Heart left ventricle (tissue), 13 donors: Measurements from ENCODE around the gene AGR3.

Experiments
- CTCF ChIP-seq, 12 donors: fragments of 200-600 bp; sonication (generic) in 4 of 12; IDR thresholded peaks; one replicate each; pipeline versions ENCODE4 v1.5.0 to v1.8.0; 2018 to 2022; ENCODE audit warnings: antibody characterized with exemption in 12 of 12, mild to moderate bottlenecking in 5 of 12
- POLR2A ChIP-seq, 2 donors: fragments of 450-650 bp; IDR thresholded peaks; one replicate each; pipeline ENCODE4 v1.6.1; 2017; ENCODE audit warnings: antibody characterized with exemption in 2 of 2, mild to moderate bottlenecking in 2 of 2, moderate library complexity in 2 of 2
- donor health status: ischemic (EF 13 %, LVEDD 7.1; RV severe dilation, severe dysfunction).
- donor health status: DM: no; HTN: yes; CAD: no.
- donor health status: DM: no; HTN: no; CAD: no.
- donor health status: ischemic (EF 25% LVEDD 6.9; RV normal size, moderate dysfunction).
- donor health status: ischemic (EF 25% LVEDD 5.7; RV mildly dilated, moderate dysfunction).
- donor health status: ischemic (EF 35%, LVEDD 5.7; RV mildly dilated, moderate dysfunction).
- donor health status: nonischemic (EF 11% LVEDD 7.7; RV severe dilation, severe dysfunction).
- donor health status: DM: yes; HTN: yes; CAD: no.
- donor health status: PGD.
- donor health status: ischemic (EF 29% LVEDD 5.4; RV normal size, mild dysfunction).
- donor health status: nonischemic (EF 23%, LVEDD 6.1; RV moderate dilation, normal function).

- TF ChIP-seq CTCF (IDR thresholded peaks at IDR 0.05) (no peak), POLR2A (IDR thresholded peaks at IDR 0.05) (no peak)
Observed at GRCh38 chr7:16847381-16847860, 34.4 kb downstream of the AGR3 start.
